Hepatocyte (in vitro differentiated cells): Measurements from ENCODE around the gene VPS50.

ENCODE experiments used
- CTCF ChIP-seq: fragments of 200-600 bp; sonication (generic); IDR thresholded peaks from 2 replicates; pipeline ENCODE4 v1.5.1; 2016; ENCODE audit warnings: antibody characterized with exemption, mild to moderate bottlenecking; ENCODE audit not compliant: poor library complexity
- EZH2phosphoT487 ChIP-seq: fragments of 200-600 bp; sonication (generic); IDR thresholded peaks from one replicate; pipeline ENCODE4 v1.6.1; 2018; ENCODE audit warnings: antibody characterized with exemption, mild to moderate bottlenecking, low read depth, moderate library complexity; ENCODE audit not compliant: unreplicated experiment, severe bottlenecking

GRCh38 chr7:93332172-93332571, 100.0 kb downstream of the VPS50 start:
- TF ChIP-seq CTCF (no peak), EZH2phosphoT487 (no peak)
